DMS153 (cell line): ENCODE data around the gene TNS1.
"Not testable (repeated sequence)": the region's sequence is repeated elsewhere in the genome, so short reads cannot be mapped to it uniquely, and the experiment has no call there.

Experiments used
- DNase-seq: peaks from one replicate; lab custom pipeline; 2025; lab: John Stamatoyannopoulos, UW

Gene TNS1

DNA sequence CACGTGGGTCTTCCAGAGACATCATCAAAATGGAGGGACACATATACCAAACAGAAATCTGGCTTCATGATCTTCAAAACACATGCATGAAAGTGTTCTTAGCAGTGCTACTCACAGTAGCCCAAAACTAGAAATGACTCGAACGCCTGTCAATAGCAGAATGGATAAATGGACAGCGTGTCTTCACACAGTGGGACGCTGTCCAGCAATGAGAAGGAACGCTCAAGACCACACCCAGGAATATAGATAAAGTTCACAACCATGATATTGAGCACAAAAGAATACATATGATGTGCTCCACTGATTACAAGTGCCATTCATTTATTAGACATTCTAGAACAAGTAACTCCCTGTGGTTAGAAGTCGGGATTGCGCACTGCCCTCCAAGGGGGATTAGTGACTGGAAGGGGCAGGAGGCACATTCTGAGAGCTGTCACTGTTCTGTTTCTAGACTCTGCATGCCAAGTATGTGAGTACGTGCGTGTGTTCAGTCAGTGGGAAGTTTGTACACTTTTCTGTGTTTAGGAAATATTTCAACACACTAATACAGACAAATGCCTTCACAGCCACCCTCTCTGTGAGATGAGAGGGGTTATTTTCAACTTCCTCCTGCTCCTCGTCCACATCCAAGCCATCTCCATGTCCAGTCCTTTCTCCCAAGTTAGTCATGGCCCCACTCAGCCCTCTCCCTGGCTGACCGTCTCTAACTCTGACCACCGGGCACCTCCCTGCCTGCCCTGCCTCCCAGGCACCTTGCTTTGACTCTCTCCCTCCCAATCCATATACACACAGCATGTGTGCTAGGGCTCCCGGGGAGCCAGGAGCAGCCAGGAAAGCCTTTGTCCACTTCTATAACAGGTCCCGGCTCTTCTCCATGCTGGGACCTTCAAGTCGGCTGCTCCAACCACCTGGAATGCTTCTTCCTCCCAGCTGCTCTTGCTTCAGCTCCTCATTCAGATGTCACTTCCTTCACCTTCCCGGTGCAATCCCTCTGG, 26.9 kb upstream of the TNS1 start:
- no peak for DNase-seq

DNA sequence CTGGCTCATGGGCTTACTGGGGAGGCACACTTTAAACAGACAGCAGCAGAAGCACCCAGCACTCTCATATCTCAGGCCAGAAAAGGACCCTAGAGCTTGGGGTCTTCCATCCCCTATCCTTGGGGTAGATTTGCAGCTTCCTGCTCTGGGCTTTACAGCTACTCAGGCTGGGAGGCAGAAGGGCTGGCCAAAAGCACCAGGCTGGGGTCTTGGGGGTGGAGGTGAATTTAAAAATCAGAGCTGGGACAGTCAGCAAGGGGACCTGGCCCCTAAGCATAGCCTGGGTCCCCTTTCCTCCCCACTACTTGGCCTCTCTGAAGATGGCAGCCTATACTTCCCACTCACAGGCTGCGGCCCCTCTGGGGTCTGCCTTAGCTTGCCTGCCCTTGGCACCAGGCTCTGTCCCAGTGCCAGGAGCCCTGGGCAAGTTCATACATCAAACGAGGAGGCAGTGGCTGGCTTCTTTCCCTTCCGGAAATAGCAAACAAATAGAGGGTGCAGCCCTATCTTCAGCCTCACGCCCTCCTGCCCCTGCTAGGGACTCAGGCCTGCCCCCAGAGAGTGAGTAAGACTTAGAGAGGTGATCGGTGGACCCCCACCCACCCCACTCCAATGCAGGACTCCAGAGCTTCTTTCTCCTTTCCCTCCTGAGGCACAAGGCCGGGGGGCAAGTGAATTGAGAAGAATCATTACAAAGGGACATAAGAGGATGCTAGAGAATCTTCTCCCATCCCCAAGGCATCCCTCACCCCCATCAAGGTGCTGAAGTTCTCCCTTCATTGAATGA, 26.0 kb upstream of the TNS1 start:
- DNase-seq, result no peak

DNA sequence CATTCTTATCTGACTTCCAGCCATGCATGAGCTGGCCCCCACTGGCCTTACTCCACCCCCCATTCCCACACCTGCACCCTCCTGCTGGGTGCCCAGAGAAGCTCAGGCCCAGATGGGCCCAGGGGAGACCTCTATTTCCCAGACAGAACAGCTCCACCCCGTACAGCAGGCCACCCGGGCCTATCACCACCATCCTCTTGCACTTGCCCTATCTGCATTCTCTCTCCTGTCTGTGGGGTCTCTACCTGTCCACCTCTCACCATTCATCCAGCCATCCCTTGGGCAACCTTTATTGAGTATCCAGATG, 25.3 kb upstream of the TNS1 start:
- no peak for DNase-seq

GRCh38 chr2:218027426-218028188, 24.8 kb upstream of the TNS1 start:
- DNase-seq, result no peak

GRCh38 chr2:218026676-218027425, 24.1 kb upstream of the TNS1 start:
- DNase-seq, result no peak

DNA sequence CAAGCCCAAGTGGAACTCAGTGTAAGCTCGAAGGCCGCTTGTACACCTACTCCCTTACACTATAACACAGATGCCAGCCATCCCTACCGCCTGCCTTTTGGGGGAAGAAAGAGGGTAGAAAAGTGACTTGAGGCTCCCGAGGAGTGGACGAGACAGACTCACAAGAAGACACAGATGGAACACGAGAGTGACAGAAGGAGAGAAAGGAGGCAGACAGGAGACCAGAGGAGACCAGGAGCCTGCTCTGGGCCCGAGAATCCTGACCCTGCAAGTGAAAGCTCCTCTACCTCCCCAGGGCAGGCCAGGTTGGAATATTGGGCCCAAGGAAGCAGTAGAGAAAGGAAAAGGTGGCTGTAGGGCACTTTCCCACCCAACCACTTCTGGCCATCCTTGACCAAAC, 23.4 kb upstream of the TNS1 start:
- no peak for DNase-seq

GRCh38 chr2:218024871-218025270, 22.1 kb upstream of the TNS1 start:
- DNase-seq, result no peak

- no peak for DNase-seq
Measured at GRCh38 chr2:218024336-218024735, 21.5 kb upstream of the TNS1 start.

- DNase-seq, result no peak
Measured at GRCh38 chr2:218023636-218024035, 20.8 kb upstream of the TNS1 start.

- no peak for DNase-seq
Measured at GRCh38 chr2:218022851-218023530, 20.2 kb upstream of the TNS1 start.

- DNase-seq, result no peak
Measured at GRCh38 chr2:218022131-218022850, 19.5 kb upstream of the TNS1 start.

- DNase-seq, result no peak
Measured at GRCh38 chr2:218021536-218022071, 18.8 kb upstream of the TNS1 start.

GRCh38 chr2:218020966-218021535, 18.3 kb upstream of the TNS1 start:
- DNase-seq, result no peak

DNA sequence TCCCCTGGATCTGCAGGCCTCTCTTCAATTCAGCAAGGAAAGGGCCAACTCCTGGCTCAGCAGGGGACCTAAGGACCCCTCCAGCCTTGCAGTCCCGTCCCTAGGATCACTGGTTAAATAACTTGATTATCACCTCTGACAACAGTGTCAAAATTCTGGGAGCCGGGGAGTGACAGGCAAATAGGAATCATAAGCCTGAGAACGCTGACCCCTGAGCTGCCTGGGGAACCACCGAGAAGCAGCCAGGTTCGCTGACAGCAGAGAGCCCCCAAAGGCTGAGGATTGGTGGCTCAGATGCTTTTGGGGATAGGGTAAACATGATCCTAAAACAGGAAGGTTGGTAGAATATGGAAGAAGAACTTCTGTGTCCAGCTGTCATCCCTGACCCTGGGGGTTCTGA, 17.5 kb upstream of the TNS1 start:
- no peak for DNase-seq

DNA sequence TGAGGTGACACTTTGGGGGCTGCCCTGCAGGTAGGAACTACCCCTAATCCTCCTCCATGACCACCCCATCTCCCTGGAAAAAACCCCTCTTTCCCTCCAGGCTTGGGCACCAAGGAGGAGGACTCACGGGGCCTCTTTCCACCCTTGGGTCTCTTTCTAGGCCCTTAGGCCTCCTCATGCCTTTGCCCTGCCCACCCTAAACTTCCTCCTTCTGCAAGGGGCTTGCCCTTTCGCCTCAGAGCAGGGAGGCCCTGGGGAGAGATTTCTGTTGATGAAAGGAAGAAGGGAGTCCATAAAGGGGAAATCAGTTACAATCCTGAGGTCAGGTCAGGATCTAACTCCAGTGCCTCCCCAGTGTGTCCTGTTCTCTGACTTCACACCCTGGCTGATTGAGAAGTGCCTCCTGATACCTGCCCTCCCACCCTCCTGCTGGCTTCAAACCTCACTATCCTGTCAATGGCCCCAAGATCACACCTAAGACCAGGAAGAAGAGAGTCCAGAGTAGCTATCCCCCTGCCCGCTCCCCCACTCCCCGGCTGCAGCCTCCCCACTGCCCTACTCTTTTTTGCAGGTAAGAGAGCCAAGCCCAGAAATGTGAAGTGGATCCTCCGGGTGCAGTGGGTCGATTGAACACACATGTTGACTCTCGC, 16.7 kb upstream of the TNS1 start:
- DNase-seq, result no peak

DNA sequence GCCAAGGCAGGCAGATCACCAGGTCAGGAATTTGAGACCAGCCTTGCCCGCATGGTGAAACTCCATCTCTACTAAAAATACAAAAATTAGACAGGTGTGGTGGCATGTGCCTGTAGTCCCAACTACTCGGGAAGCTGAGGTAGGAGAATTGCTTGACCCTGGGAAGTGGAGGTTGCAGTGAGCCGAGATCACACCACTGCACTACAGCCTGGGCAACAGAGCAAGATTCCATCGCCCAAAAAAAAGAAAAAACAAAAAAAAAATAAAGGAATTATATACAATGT, 16.0 kb upstream of the TNS1 start:
- not testable (repeated sequence) for DNase-seq

DNA sequence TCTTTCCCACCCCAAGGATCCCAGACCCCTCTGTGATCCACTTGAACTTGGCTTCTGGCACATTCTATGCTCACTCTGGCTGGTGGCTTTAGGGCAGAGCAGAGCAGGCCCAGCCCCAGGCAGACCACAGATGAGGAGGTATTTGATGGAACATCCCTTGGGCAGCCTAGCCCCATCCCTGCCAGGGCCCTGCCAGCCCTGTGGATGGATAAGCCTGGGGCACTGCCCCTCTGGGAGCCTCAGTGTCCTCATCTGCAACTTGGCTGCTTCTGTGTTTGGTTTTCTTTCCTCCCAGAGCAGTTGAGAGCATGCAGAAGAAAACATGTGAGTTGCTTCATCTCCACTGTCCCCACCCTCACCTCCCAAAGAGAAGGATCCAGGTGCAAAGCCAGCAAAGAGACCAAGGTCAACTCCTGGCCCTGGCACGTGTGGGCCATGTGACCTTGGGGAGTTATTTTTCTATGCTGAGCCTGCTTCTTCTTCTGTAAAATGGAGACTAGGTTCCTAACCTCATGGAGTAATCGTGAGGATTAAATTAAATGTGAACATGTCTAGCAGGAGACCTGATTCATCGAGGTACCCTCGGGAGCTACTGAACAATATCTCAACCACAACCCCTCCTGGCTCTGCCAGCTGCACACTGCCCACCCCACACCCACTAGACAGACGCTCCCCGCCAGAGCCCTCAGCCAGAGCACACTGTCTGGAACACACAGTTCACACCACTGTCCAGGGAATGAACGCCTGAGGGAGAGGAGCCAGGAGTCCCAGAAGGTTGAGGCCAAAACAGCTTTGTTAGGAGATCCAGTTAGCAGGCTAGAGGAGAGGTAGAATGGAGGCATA, 14.6 kb upstream of the TNS1 start:
- DNase-seq, result no peak

DNA sequence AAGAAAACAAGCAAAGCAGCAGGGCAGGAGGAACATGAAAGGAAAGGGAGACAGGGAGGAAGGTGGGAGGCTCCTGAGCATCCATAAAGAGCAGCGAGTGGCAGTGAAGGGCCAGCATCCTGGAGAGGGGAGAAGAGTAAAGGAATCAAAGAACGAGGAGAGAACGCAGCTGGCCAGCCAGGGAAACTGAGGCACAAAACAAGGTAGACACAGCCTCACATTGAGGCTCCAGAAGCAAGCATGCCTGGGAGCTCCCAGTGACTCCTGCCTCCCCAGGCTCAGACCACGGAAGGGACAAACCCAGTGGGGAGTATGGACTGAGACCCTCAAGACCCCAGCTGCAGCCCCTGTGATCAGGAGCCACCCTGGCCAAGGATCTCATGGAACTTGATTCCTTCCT, 14.0 kb upstream of the TNS1 start:
- no peak for DNase-seq
